C4-2B (cell line): ENCODE data around the gene DUOX1.

ENCODE experiments used
- CTCF ChIP-seq: fragments of 450-650 bp; conservative IDR thresholded peaks from 2 replicates; pipeline ENCODE4 v1.5.1; 2017; ENCODE audit warnings: mild to moderate bottlenecking
- ZFX ChIP-seq: fragments of 450-650 bp; IDR thresholded peaks from 2 replicates; pipeline ENCODE4 v1.6.1; 2017

- TF ChIP-seq CTCF (no peak), ZFX (no peak)
Measured at GRCh38 chr15:45182996-45183395, 53.2 kb downstream of the DUOX1 start.
